ENCODE measurements around the gene LRIT3. TPM values are rescaled to one million over a fixed set of nuclear protein-coding genes. Genes with fewer than 3 reads are reported as not detected.
A peak's percentile ranks its signal among the peaks of the same experiment; 100 is the strongest.

The LRIT3 gene, protein sequence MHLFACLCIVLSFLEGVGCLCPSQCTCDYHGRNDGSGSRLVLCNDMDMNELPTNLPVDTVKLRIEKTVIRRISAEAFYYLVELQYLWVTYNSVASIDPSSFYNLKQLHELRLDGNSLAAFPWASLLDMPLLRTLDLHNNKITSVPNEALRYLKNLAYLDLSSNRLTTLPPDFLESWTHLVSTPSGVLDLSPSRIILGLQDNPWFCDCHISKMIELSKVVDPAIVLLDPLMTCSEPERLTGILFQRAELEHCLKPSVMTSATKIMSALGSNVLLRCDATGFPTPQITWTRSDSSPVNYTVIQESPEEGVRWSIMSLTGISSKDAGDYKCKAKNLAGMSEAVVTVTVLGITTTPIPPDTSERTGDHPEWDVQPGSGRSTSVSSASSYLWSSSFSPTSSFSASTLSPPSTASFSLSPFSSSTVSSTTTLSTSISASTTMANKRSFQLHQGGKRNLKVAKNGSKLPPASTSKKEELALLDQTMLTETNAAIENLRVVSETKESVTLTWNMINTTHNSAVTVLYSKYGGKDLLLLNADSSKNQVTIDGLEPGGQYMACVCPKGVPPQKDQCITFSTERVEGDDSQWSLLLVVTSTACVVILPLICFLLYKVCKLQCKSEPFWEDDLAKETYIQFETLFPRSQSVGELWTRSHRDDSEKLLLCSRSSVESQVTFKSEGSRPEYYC
- total RNA-seq = under 1 TPM; 0.11 to 0.36 (median 0.21) TPM

DNA sequence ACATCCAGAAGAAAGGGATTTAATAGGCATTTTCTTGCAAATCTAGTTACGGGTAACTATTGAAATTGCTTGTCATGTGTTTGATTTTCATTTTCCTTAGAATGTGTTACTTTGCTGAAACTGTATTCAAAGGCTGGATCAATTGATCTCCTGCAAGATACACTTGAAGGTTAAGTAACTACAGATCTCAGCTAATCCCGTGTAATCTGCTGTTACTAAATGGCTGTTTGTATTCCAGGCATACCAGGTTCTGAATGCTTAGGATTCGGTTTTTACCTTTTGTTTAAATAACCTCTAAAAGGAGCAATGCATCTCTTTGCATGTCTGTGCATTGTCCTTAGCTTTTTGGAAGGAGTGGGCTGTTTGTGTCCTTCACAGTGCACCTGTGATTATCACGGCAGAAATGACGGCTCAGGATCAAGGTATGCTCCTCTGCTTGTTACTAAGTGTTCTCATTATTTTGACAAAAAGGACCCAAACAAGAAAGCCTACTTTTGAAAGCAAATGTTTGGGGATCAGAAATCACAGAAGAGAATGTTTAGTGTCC, at the start of gene LRIT3:
LRIT3 (plus strand) TSS at position 212 of the 547 bp plus-strand sequence; CDS start at position 307, 95 bp downstream.
- in situ Hi-C loops (cut with MboI; ENCODE audit: low pct_unique_long_range_greater_than_20kb in 2 of 9, low sequenced_read_pairs in 9 of 9, unreplicated experiment in 9 of 9) = loop anchor here in 1 of 9 experiments (25.0 kb wide), 1 partner anchor 114 kb away; no protein-coding TSS in a partner anchor
- ATAC-seq (replicated peaks in 6 of 8) = no peak
- Histone ChIP-seq H3K4me1 (replicated peaks in 1 of 2) (no peaks in the 10 kb centered on the region), H3K27ac (no peak within 1 kb of the TSS), H3K4me3 (no peak within 1 kb of the TSS)
- 62 to 100% (median 80%) methylated on average over 1 to 5 of the region's 5 CpGs; no CpG with 5 or more reads in 1 of the 10 experiments for WGBS, 10 experiments

DNA sequence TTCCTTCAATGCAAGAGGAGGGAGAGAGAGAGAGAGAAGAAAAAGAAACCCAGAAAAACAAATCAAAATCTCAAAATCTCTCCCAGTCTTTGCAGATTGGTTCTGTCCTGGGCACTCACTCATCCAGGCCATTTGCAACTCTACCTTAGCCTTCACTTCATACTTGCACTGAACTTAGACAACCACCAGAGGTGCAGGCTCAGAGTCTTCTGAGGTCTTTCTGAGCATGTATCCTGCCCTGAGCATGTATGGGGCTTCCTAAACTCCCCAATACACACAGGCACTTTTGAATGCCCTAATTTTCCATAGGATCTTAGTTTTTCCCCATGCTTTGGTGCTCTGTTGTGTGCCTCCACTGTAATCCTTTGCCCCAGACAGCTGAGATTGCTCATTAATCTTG, 49.0 kb upstream of the LRIT3 start:
- Histone ChIP-seq H3K27ac (no peak overlapping the region), H3K4me1 (replicated peaks in 1 of 2) (no peaks in the 10 kb centered on the region), H3K4me3 (no peak overlapping the region)
- in situ Hi-C loops (cut with MboI; ENCODE audit: low pct_unique_long_range_greater_than_20kb in 2 of 9, low sequenced_read_pairs in 9 of 9, unreplicated experiment in 9 of 9) = no loop called here
- peak in 1 of 8 experiments; percentile 43 for ATAC-seq (replicated peaks in 6 of 8)

DNA sequence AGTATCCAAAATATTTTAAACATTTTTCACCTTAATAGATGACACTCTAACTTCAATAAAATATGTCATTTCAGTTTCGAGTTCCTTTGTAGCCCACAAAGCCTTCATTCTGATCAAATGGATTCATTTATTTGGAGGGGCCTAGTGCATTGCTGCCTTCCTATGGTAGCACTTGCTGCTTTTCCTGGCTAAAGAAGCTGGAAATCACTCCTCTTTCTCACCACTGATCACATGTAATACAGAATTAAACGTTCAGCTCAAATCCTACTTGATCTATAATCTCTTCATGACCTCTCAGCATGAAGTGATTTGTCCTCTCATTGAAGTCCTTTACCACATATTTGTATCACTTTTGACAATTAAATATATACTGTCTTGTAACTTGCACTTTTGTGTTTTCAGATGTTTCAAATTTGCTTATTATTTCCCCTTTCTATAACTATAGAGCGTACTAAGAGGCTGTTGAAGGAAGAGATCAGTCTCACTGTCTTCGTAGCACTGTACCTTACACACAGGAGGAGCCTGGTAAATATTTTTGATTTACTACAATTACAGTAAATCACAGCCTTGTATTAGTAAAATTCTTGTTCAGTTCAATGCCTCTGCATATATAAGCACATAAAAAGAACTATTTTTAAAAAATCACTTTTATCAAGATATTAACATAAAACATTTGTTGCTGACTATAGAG, 46.7 kb upstream of the LRIT3 start:
- in situ Hi-C loops (cut with MboI; ENCODE audit: low pct_unique_long_range_greater_than_20kb in 2 of 9, low sequenced_read_pairs in 9 of 9, unreplicated experiment in 9 of 9) = loop anchor here in 4 of 9 experiments (10.0 to 25.0 kb wide), 3 partner anchors 264 to 376 kb away; partner anchors contain the start of gene SEC24B (in 2 of the 4)
- WGBS, 10 experiments = 37 to 100% (median 80%) methylated on average over 2 to 4 of the region's 4 CpGs
- peak overlapping the region in 1 of 5 donors; percentile 6 for H3K4me3 ChIP-seq
- no peak for ATAC-seq (replicated peaks in 6 of 8)
- no peak overlapping the region for H3K27ac ChIP-seq
- no peaks in the 10 kb centered on the region for H3K4me1 ChIP-seq (replicated peaks in 1 of 2)

DNA sequence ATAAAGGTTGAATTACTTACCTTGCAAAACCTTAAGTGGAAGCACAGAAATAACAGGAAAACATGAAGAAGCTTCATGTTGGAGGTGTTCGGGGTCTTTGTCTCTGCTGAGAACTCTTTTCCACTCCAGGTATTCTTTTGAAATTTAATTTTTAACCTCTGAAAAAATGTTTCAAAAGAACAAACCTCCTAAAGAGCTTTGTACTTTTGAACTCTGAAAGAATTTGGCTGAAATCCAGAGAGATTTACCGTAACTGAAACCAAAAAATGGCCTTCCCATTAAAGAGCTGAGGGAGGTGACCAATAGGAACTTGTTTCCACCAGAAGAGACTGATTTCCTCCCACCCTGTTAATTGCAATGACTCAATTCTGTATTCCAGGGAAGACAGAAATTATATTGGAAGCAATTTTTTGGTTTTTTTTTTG, 46.0 kb upstream of the LRIT3 start, which contains the start of gene CFI:
CFI (minus strand) TSS at position 105 of the 425 bp plus-strand sequence; CDS start at position 77, 28 bp downstream.
- no peaks in the 10 kb centered on the region for H3K4me1 ChIP-seq (replicated peaks in 1 of 2)
- H3K4me3 ChIP-seq = peak within 1 kb of the TSS in 1 of 5 donors; percentile 6
- WGBS, 10 experiments = 50 to 100% (median 85%) methylated on average over 1 to 2 of the region's 2 CpGs; no CpG with 5 or more reads in 1 of the 10 experiments
- no peak within 1 kb of the TSS for H3K27ac ChIP-seq
- in situ Hi-C loops (cut with MboI; ENCODE audit: low pct_unique_long_range_greater_than_20kb in 2 of 9, low sequenced_read_pairs in 9 of 9, unreplicated experiment in 9 of 9) = loop anchor here in 4 of 9 experiments (10.0 to 25.0 kb wide), 3 partner anchors 265 to 377 kb away; partner anchors contain the start of gene SEC24B (in 2 of the 4)
- peak in 3 of 8 experiments; percentile 42 to 81 (median 79) for ATAC-seq (replicated peaks in 6 of 8)

DNA sequence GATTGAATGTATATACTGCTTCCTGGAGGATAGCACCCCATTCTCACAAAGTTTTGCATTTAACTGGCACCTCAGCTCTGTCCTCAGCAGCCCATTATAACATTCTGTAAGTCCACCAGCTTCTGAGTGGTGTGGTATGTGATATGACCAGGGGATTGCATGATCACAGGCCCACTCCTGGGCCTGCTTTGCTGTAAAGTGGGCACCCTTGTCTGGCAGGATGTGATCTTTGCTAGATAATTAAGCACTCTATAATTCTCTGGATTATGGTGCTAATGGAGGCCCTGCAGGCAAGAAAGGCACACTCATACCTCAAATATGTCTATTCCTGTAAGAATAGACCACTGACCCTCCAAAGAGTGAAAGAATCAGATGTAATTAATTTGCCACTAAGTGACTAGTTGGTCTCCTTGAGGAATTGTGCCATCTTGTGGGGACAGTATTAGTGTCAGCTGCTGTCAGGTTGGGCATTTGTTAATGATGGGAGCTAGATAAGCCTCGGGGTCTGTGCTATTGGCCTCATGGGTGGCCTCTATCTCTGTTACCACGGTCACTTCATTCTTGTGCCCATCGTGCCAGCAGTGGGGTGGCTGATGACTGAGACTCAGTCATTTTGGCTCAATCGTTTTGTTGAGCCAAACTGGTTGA, 43.9 kb upstream of the LRIT3 start:
- no peaks in the 10 kb centered on the region for H3K4me1 ChIP-seq (replicated peaks in 1 of 2)
- H3K27ac ChIP-seq = no peak overlapping the region
- ATAC-seq (replicated peaks in 6 of 8) = peak in 6 of 8 experiments; percentile 20 to 89 (median 66)
- H3K4me3 ChIP-seq = no peak overlapping the region
- 0 to 40% (median 13%) methylated on average over 1 to 4 of the region's 4 CpGs; no CpG with 5 or more reads in 2 of the 10 experiments for WGBS, 10 experiments
- in situ Hi-C loops (cut with MboI; ENCODE audit: low pct_unique_long_range_greater_than_20kb in 2 of 9, low sequenced_read_pairs in 9 of 9, unreplicated experiment in 9 of 9) = loop anchor here in 4 of 9 experiments (10.0 to 25.0 kb wide), 3 partner anchors 267 to 379 kb away; partner anchors contain the start of gene SEC24B (in 2 of the 4)

DNA sequence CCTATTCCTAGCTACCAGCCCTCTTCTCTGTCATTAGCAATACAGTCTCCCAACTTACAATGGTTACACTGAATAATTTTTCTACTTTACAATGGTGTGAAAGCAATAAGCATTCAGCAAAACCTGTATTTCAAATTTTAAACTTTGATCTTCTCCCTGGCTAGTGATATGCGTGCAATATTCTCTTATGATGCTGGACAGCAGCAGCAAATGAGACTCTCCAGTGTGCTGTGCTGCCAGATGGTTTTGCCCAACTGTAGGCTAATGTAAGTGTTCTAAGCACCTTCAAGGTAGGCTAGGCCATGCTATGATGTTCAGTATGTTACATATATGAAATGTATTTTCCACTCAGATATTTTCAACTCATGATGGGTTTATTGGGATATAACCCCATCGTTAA, 38.3 kb upstream of the LRIT3 start:
- peaks cover 2 to 8% of the 10 kb centered on the region in 2 donors for H3K4me1 ChIP-seq (replicated peaks in 1 of 2)
- in situ Hi-C loops (cut with MboI; ENCODE audit: low pct_unique_long_range_greater_than_20kb in 2 of 9, low sequenced_read_pairs in 9 of 9, unreplicated experiment in 9 of 9) = loop anchor here in 4 of 9 experiments (10.0 to 25.0 kb wide), 3 partner anchors 272 to 385 kb away; partner anchors contain the start of gene SEC24B (in 2 of the 4)
- ATAC-seq (replicated peaks in 6 of 8) = no peak
- H3K27ac ChIP-seq = no peak overlapping the region
- WGBS, 10 experiments = 0 to 100% (median 96%) methylated on average over 1 to 2 of the region's 2 CpGs; no CpG with 5 or more reads in 2 of the 10 experiments
- H3K4me3 ChIP-seq = no peak overlapping the region

DNA sequence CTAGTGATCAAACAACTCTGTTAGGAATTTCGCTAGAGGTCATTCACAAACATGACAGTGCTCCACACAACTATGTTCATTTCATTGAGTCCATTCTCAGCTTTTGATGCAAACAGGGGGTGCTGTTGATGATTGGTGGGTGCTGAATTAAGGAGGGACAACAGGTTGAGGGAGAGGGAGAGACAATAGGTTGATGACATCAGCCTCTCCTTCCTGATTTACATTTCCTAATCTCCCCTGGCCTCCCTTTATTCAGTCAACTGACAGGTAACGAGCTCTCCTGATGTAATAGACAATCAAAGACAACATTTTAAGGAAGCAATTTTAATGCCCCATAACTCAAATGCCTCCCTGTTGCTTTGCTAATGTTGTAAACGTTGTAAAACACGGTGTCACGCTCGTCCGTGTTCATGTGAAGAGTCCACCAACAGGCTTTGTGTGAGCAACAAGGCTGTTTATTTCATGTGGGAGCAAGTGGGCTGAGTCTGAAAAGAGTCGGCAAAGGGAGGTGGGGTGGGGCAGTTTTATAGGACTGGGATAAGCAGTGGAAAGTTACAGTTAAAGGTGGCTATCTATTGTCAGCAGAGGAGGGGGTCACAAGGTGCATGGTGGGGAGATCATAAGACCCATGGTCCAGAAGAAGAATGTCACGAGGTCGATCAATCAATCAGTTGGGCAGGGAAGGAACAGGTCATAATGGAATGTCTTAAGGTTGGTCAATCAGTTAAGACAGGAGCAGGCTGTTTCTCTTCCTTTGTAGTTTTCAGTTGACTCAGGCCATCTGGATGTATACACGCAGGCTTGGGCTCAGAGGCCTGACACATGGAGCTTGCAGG, 37.1 kb upstream of the LRIT3 start:
- no peak overlapping the region for H3K27ac ChIP-seq
- no peak overlapping the region for H3K4me3 ChIP-seq

DNA sequence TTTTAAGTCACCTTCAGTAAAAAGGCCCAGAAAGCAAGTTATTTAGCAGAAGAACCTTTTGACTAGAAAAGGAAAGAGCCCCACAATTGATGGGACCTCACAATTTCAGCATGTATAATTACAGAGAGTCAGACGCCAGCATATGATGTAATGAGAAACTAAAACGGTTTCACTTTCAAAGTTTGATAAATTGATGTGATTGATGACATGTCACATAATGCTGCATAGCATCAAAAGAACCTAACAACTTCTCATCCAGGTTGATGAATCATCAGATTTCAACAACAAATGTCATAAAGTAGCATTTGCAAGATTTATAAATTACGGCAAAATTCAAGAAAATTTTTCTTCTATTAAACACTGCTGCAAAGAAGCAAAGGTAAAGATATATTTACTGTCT, 36.2 kb upstream of the LRIT3 start:
- H3K4me3 ChIP-seq = no peak overlapping the region
- no peak overlapping the region for H3K27ac ChIP-seq
- 34 to 75% (median 63%) methylated on average over 2 to 3 of the region's 3 CpGs for WGBS, 10 experiments
- ATAC-seq (replicated peaks in 6 of 8) = no peak
- in situ Hi-C loops (cut with MboI; ENCODE audit: low pct_unique_long_range_greater_than_20kb in 2 of 9, low sequenced_read_pairs in 9 of 9, unreplicated experiment in 9 of 9) = loop anchor here in 3 of 9 experiments (25.0 kb wide), 2 partner anchors 274 to 374 kb away; partner anchors contain the start of gene SEC24B (in 2 of the 3)
- H3K4me1 ChIP-seq (replicated peaks in 1 of 2) = peaks cover 6 to 12% of the 10 kb centered on the region in 2 donors

More for the DNA sequence above, 37.1 kb upstream of the LRIT3 start:
- 0 to 78% (median 61%) methylated on average over 1 to 10 of the region's 11 CpGs; no CpG with 5 or more reads in 2 of the 10 experiments for WGBS, 10 experiments
- ATAC-seq (replicated peaks in 6 of 8) = no peak
- H3K4me1 ChIP-seq (replicated peaks in 1 of 2) = peaks cover 2 to 10% of the 10 kb centered on the region in 2 donors
- in situ Hi-C loops (cut with MboI; ENCODE audit: low pct_unique_long_range_greater_than_20kb in 2 of 9, low sequenced_read_pairs in 9 of 9, unreplicated experiment in 9 of 9) = loop anchor here in 3 of 9 experiments (25.0 kb wide), 2 partner anchors 273 to 373 kb away; partner anchors contain the start of gene SEC24B (in 2 of the 3)

DNA sequence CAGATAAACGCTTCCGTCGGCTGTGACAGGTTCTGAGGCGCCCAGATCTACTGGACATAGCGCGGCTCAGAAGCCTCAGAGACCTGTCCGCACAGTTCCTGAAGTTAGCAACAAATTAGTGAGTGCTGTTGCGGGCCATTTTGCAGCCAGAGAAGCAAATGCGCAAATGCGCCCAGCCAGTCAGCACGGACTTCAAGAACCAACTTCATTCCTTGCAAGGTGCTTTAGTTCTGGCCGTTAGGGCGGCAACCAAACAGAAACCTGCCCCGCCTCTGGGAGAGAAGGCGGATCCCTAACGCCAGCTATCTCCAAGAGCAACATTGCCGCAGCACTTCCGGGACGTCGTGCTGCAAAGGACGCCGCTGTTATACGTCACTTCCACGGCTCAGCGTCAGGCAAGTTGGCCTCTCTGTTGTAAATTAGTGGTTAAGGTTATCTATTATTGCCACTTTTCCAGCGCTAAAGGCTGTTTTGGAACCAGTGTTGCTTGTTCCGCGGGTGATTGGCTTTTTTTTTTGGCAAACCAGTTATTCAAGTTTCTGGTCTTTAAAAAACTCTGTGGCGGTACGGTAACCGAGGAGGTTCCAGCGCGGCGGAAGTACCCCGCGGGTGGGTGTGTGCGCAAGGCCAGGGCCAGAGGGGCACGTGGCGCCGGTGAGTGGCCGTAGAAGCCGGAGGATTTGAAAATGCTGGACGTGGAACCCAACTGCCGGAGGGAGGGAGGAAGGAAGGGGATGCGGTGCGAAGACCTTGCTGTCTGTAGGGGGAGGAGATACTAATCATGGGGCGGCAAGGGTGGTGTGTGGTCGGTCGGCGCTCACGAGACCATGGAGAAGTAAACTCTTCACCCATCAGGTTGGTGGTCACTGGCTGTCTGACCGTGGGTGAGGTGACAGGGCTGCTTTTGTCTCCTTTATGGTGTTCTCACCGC, 32.5 kb upstream of the LRIT3 start, which contains the start of gene GAR1:
GAR1 (plus strand) TSS at position 612 of the 931 bp plus-strand sequence. CDS start 403 bp downstream, outside the sequence.
- peak within 1 kb of the TSS; percentile 90 to 99 for H3K27ac ChIP-seq
- H3K4me3 ChIP-seq = peak within 1 kb of the TSS; percentile 59 to 97 (median 70)
- whole genome bisulfite sequencing, 10 experiments = 0 to 14% (median 3%) methylated on average over 4 to 30 of the region's 53 CpGs; no CpG with 5 or more reads in 1 of the 10 experiments
- peak; percentile 93 to 98 (median 96) for ATAC-seq (replicated peaks in 6 of 8)
- in situ Hi-C loops (cut with MboI; ENCODE audit: low pct_unique_long_range_greater_than_20kb in 2 of 9, low sequenced_read_pairs in 9 of 9, unreplicated experiment in 9 of 9) = loop anchor here in 3 of 9 experiments (25.0 kb wide), 2 partner anchors 278 to 378 kb away; partner anchors contain the start of gene SEC24B (in 2 of the 3)
- H3K4me1 ChIP-seq (replicated peaks in 1 of 2) = peaks cover 11 to 15% of the 10 kb centered on the region in 2 donors

DNA sequence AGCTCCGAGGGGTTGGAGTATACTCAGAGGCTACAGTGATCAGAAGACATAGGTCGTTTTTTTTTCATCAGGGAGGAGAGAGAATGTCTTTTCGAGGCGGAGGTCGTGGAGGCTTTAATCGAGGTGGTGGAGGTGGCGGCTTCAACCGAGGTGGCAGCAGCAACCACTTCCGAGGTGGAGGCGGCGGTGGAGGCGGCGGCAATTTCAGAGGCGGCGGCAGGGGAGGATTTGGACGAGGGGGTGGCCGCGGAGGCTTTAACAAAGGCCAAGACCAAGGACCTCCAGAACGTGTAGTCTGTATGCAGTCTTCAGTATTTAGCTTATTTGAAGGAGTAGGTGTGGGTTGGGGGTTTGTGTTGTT, 31.8 kb upstream of the LRIT3 start:
- Histone ChIP-seq H3K4me3 (peak overlapping the region; percentile 59 to 97 (median 70)), H3K27ac (peak overlapping the region; percentile 90 to 99), H3K4me1 (replicated peaks in 1 of 2) (peaks cover 10 to 11% of the 10 kb centered on the region in 2 donors)
- in situ Hi-C loops (cut with MboI; ENCODE audit: low pct_unique_long_range_greater_than_20kb in 2 of 9, low sequenced_read_pairs in 9 of 9, unreplicated experiment in 9 of 9) = loop anchor here in 3 of 9 experiments (25.0 kb wide), 2 partner anchors 279 to 379 kb away; partner anchors contain the start of gene SEC24B (in 2 of the 3)
- ATAC-seq (replicated peaks in 6 of 8) = peak in 2 of 8 experiments; percentile 2 to 6
- 0% methylated on average over 1 to 4 of the region's 19 CpGs; no CpG with 5 or more reads in 7 of the 10 experiments for WGBS, 10 experiments

Measured in motor neuron (in vitro differentiated cells).